Osteoblast (primary cell): Measurements from ENCODE around the gene PRRT1B. TPM values are rescaled to one million over a fixed set of nuclear protein-coding genes. Genes with fewer than 3 reads are reported as not detected.

ENCODE experiments used
- DNase-seq: peaks from one replicate; pipeline ENCODE4 v3.0.0; 2011; ENCODE audit warnings: low spot score, mixed read lengths; ENCODE audit not compliant: insufficient read length; ENCODE audit errors: missing footprints
- H2AFZ ChIP-seq: 2 replicates; pipeline ENCODE4 v1.6.0; 2011; ENCODE audit warnings: mild to moderate bottlenecking, low read length
- H3K27ac ChIP-seq: 2 replicates; pipeline ENCODE4 v1.5.1; 2011; ENCODE audit warnings: mild to moderate bottlenecking, low read depth, low read length, moderate library complexity
- H3K27me3 ChIP-seq: 2 replicates; pipeline ENCODE4 v1.6.0; 2012; ENCODE audit warnings: mild to moderate bottlenecking, control low read depth, inconsistent platforms, low read length, moderate library complexity; ENCODE audit not compliant: insufficient read depth
- H3K36me3 ChIP-seq: 2 replicates; pipeline ENCODE4 v1.5.1; 2011; ENCODE audit warnings: mild to moderate bottlenecking, low read length, control low read depth, moderate library complexity; ENCODE audit not compliant: insufficient read depth
- H3K4me1 ChIP-seq: 2 replicates; pipeline ENCODE4 v1.5.1; 2011; ENCODE audit warnings: mild to moderate bottlenecking, low read length, control low read depth, moderate library complexity; ENCODE audit not compliant: insufficient read depth
- H3K4me2 ChIP-seq: 2 replicates; pipeline ENCODE4 v1.6.0; 2011; ENCODE audit warnings: mild to moderate bottlenecking, low read length; ENCODE audit not compliant: insufficient read depth
- H3K4me3 ChIP-seq: fragments of 200-600 bp; sonication (generic); 3 replicates; pipeline ENCODE4 v1.5.1; 2012; ENCODE audit warnings: mild to moderate bottlenecking, low read length, inconsistent platforms; ENCODE audit not compliant: insufficient read depth
- H3K79me2 ChIP-seq: 2 replicates; pipeline ENCODE4 v1.6.0; 2012; ENCODE audit warnings: mild to moderate bottlenecking, low read length, control low read depth, inconsistent platforms; ENCODE audit not compliant: insufficient read depth
- H3K9me3 ChIP-seq: 2 replicates; pipeline ENCODE4 v1.5.1; 2011; ENCODE audit warnings: low read depth, low read length, control low read depth
- H4K20me1 ChIP-seq: 2 replicates; pipeline ENCODE4 v1.6.0; 2012; ENCODE audit warnings: mild to moderate bottlenecking, low read length, control low read depth; ENCODE audit not compliant: insufficient read depth
- CTCF ChIP-seq: IDR thresholded peaks from 2 replicates; pipeline ENCODE4 v1.5.1; 2011; ENCODE audit warnings: mild to moderate bottlenecking, low read depth, low read length, moderate library complexity; ENCODE audit errors: extremely low read depth
- total RNA-seq: library from RNA; depleted of rRNA; stranded (reverse); fragments of >200 nt; gene quantifications from 2 replicates; pipeline ENCODE4 v1.2.3, GENCODE V29; 2012

PRRT1B gene
- total RNA-seq, 1 donor = not detected

GRCh38 chr9:131598121-131598520 is 52.8 kb downstream of the PRRT1B start:
- Histone ChIP-seq H3K36me3 (peaks cover 30% of the 10 kb centered on the region), H3K27me3 (no peaks in the 10 kb centered on the region), H3K4me1 (no peaks in the 10 kb centered on the region), H2AFZ (no peak overlapping the region), H3K27ac (no peak overlapping the region), H3K9me3 (no peaks in the 10 kb centered on the region), H3K4me3 (no peak overlapping the region), H3K4me2 (no peak overlapping the region), H4K20me1 (no peaks in the 10 kb centered on the region), H3K79me2 (no peaks in the 10 kb centered on the region)
- peak; percentile 31 for DNase-seq
- TF ChIP-seq CTCF = no peak

- Histone ChIP-seq H3K9me3 (no peaks in the 10 kb centered on the region), H3K4me2 (no peak overlapping the region), H3K4me3 (no peak overlapping the region), H3K27me3 (no peaks in the 10 kb centered on the region), H3K36me3 (peaks cover 22% of the 10 kb centered on the region), H4K20me1 (no peaks in the 10 kb centered on the region), H3K27ac (no peak overlapping the region), H3K79me2 (no peaks in the 10 kb centered on the region), H2AFZ (no peak overlapping the region), H3K4me1 (peaks cover 6% of the 10 kb centered on the region)
- TF ChIP-seq CTCF = no peak
- peak; percentile 35 for DNase-seq
Measured at GRCh38 chr9:131601683-131602181, 56.4 kb downstream of the PRRT1B start.

- Histone ChIP-seq H3K4me3 (no peak overlapping the region), H3K4me2 (no peak overlapping the region)
Measured at GRCh38 chr9:131603199-131603598, 57.9 kb downstream of the PRRT1B start.

More at GRCh38 chr9:131603199-131603598, 57.9 kb downstream of the PRRT1B start:
- DNase-seq = peak; percentile 45
- Histone ChIP-seq H3K4me1 (peaks cover 8% of the 10 kb centered on the region), H4K20me1 (no peaks in the 10 kb centered on the region), H3K9me3 (no peaks in the 10 kb centered on the region), H2AFZ (no peak overlapping the region), H3K36me3 (peaks cover 14% of the 10 kb centered on the region), H3K27ac (no peak overlapping the region), H3K79me2 (no peaks in the 10 kb centered on the region), H3K27me3 (no peaks in the 10 kb centered on the region)
- no peak for TF ChIP-seq CTCF
